Astrocyte (in vitro differentiated cells and primary cell): ENCODE data around the gene FKBP1A. TPM values are rescaled to one million over a fixed set of nuclear protein-coding genes. Genes with fewer than 3 reads are reported as not detected.

Experiments
- DNase-seq: peaks from one replicate; pipeline ENCODE4 v3.0.0-alpha.2; 2010; ENCODE audit warnings: low read depth
- FAIRE-seq: peaks from 2 replicates; lab custom pipeline; 2011; peaks lifted over from hg19 to GRCh38; lab: Jason Lieb, UNC
- H2AFZ ChIP-seq: 2 replicates; pipeline ENCODE4 v1.6.0; 2012; ENCODE audit warnings: low read depth, low read length, inconsistent platforms
- H3K27ac ChIP-seq: 2 replicates; pipeline ENCODE4 v1.5.1; 2011; ENCODE audit warnings: low read depth, low read length, inconsistent platforms
- H3K27me3 ChIP-seq: 2 replicates; pipeline ENCODE4 v1.6.0; 2011; ENCODE audit warnings: low read length, inconsistent platforms; ENCODE audit not compliant: insufficient read depth
- H3K36me3 ChIP-seq: 2 replicates; pipeline ENCODE4 v1.5.1; 2011; ENCODE audit warnings: low read length, inconsistent platforms; ENCODE audit not compliant: insufficient read depth
- H3K4me1 ChIP-seq: 2 replicates; pipeline ENCODE4 v1.5.1; 2011; ENCODE audit warnings: low read length, inconsistent platforms; ENCODE audit not compliant: insufficient read depth
- H3K4me2 ChIP-seq: 2 replicates; pipeline ENCODE4 v1.6.0; 2012; ENCODE audit warnings: low read length, inconsistent platforms
- H3K4me3 ChIP-seq: 2 replicates; pipeline ENCODE4 v1.5.1; 2011; ENCODE audit warnings: low read depth, mild to moderate bottlenecking, low read length, inconsistent platforms; ENCODE audit not compliant: insufficient read depth
- H3K79me2 ChIP-seq: 2 replicates; pipeline ENCODE4 v1.6.0; 2012; ENCODE audit warnings: mild to moderate bottlenecking, low read length, inconsistent platforms; ENCODE audit not compliant: insufficient read depth
- H3K9ac ChIP-seq: 2 replicates; pipeline ENCODE4 v1.6.0; 2012; ENCODE audit warnings: mild to moderate bottlenecking, low read length, inconsistent platforms
- H3K9me3 ChIP-seq: 2 replicates; pipeline ENCODE4 v1.5.1; 2012; ENCODE audit warnings: low read depth, mild to moderate bottlenecking, low read length, inconsistent platforms; ENCODE audit not compliant: insufficient read depth
- H4K20me1 ChIP-seq: 2 replicates; pipeline ENCODE4 v1.6.0; 2012; ENCODE audit warnings: low read length, inconsistent platforms; ENCODE audit not compliant: insufficient read depth
- H3K27ac Mint-ChIP-seq: one replicate; pipeline ENCODE4 v1.8.0; 2021; ENCODE audit warnings: mild to moderate bottlenecking, mixed read lengths; ENCODE audit not compliant: unreplicated experiment
- H3K27me3 Mint-ChIP-seq: one replicate; pipeline ENCODE4 v1.8.0; 2021; ENCODE audit warnings: low read depth, mixed read lengths; ENCODE audit not compliant: unreplicated experiment
- H3K36me3 Mint-ChIP-seq: one replicate; pipeline ENCODE4 v1.8.0; 2021; ENCODE audit warnings: low read depth, mixed read lengths; ENCODE audit not compliant: unreplicated experiment
- H3K4me1 Mint-ChIP-seq: one replicate; pipeline ENCODE4 v1.8.0; 2021; ENCODE audit warnings: low read depth, mixed read lengths; ENCODE audit not compliant: unreplicated experiment
- H3K4me3 Mint-ChIP-seq: one replicate; pipeline ENCODE4 v1.8.0; 2021; ENCODE audit warnings: mild to moderate bottlenecking, moderate library complexity, mixed read lengths; ENCODE audit not compliant: unreplicated experiment
- H3K9me3 Mint-ChIP-seq: one replicate; pipeline ENCODE4 v1.8.0; 2021; ENCODE audit warnings: mild to moderate bottlenecking, mixed read lengths; ENCODE audit not compliant: unreplicated experiment
- CTCF ChIP-seq: IDR thresholded peaks from 2 replicates; pipeline ENCODE4 v1.5.1; 2011; ENCODE audit warnings: low read depth, mild to moderate bottlenecking, inconsistent platforms, low read length, moderate library complexity; ENCODE audit not compliant: insufficient read depth
- EZH2 ChIP-seq: IDR thresholded peaks from 2 replicates; pipeline ENCODE4 v1.6.1; 2012; ENCODE audit warnings: mild to moderate bottlenecking, low read length, inconsistent platforms; ENCODE audit not compliant: insufficient read depth
- total RNA-seq: library from RNA; stranded (reverse); gene quantifications from 2 replicates; pipeline ENCODE4 v1.2.1, GENCODE V29; 2021

The FKBP1A gene
- total RNA-seq, 1 donor from 2014 or later: 379 TPM

- Mint-ChIP-seq H3K27ac (peak overlapping the region; percentile 87), H3K4me3 (peak overlapping the region; percentile 21), H3K27me3 (no peaks in the 10 kb centered on the region), H3K4me1 (peaks cover 23% of the 10 kb centered on the region), H3K9me3 (peaks cover 12% of the 10 kb centered on the region), H3K36me3 (no peaks in the 10 kb centered on the region)
- no peak for TF ChIP-seq CTCF
- TF ChIP-seq EZH2: no peak
- Histone ChIP-seq H3K4me1 (peaks cover 19% of the 10 kb centered on the region), H3K4me2 (peak overlapping the region; percentile 7), H3K36me3 (no peaks in the 10 kb centered on the region), H3K9ac (no peak overlapping the region), H3K4me3 (no peak overlapping the region), H2AFZ (no peak overlapping the region), H3K79me2 (no peaks in the 10 kb centered on the region), H3K27me3 (no peaks in the 10 kb centered on the region), H3K27ac (peak overlapping the region; percentile 8), H3K9me3 (no peaks in the 10 kb centered on the region), H4K20me1 (no peaks in the 10 kb centered on the region)
- FAIRE-seq (peak; percentile 55), DNase-seq (peak; percentile 38)
These were observed 24.4 kb upstream of the FKBP1A start for GRCh38 chr20:1417273-1417672.

- Mint-ChIP-seq H3K27me3 (no peaks in the 10 kb centered on the region), H3K27ac (peak overlapping the region; percentile 73)
- FAIRE-seq: peak; percentile 93
These were observed 23.0 kb upstream of the FKBP1A start for GRCh38 chr20:1415667-1416468.

More at GRCh38 chr20:1415667-1416468, 23.0 kb upstream of the FKBP1A start:
- Mint-ChIP-seq H3K4me3 (no peak overlapping the region), H3K4me1 (peaks cover 23% of the 10 kb centered on the region), H3K9me3 (peaks cover 10% of the 10 kb centered on the region), H3K36me3 (no peaks in the 10 kb centered on the region)
- Histone ChIP-seq H2AFZ (no peak overlapping the region), H3K4me1 (peaks cover 19% of the 10 kb centered on the region), H3K9ac (no peak overlapping the region), H3K36me3 (no peaks in the 10 kb centered on the region), H3K27me3 (no peaks in the 10 kb centered on the region), H3K9me3 (no peaks in the 10 kb centered on the region), H3K27ac (peak overlapping the region; percentile 59), H3K4me2 (peak overlapping the region; percentile 24), H3K4me3 (no peak overlapping the region), H3K79me2 (no peaks in the 10 kb centered on the region), H4K20me1 (no peaks in the 10 kb centered on the region)
- DNase-seq: peak; percentile 96
- TF ChIP-seq CTCF: no peak
- no peak for TF ChIP-seq EZH2
